ENCODE data around the gene GLRA3. TPM values are rescaled to one million over a fixed set of nuclear protein-coding genes. Genes with fewer than 3 reads are reported as not detected.

The GLRA3 gene
- total RNA-seq, 4 donors from 2014 or later: not detected

DNA sequence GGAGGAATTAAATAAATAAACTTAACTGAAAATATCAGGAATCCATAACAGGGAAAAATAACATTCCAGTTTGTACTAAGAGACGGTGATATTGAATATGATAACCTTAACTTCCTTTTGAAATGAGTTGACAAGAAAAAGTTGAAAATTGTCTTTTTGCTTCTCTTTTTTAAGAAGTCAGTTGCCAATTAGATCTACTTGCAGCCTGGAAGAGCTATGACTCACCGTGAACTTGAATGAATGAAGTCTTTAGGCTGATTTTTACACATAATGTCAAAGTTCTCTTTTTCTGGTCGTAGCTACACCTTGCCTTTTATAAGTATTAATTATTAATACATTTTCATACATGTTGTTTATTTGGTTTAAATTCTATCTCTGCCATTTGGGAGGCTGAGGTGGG is 212.4 kb downstream of the GLRA3 start:
- ATAC-seq (no peak), DNase-seq (no peak)
- in situ Hi-C loops (cut with MboI; ENCODE audit: low sequenced_read_pairs in 4 of 4) (no loop called here), intact Hi-C loops (cut with DNase I; ENCODE audit: low total_unique reads) (no loop called here)
- no peaks in the 10 kb centered on the region for H3K27me3 ChIP-seq
- no peak overlapping the region for H3K4me3 ChIP-seq
- no peaks in the 10 kb centered on the region for H3K9me3 ChIP-seq
- H3K4me1 ChIP-seq: no peaks in the 10 kb centered on the region
- H3K36me3 ChIP-seq: no peaks in the 10 kb centered on the region
- H3K27ac ChIP-seq: no peak overlapping the region
- TF ChIP-seq POLR2A (IDR thresholded peaks at IDR 0.05): no peak
- TF ChIP-seq, protein P1, sequence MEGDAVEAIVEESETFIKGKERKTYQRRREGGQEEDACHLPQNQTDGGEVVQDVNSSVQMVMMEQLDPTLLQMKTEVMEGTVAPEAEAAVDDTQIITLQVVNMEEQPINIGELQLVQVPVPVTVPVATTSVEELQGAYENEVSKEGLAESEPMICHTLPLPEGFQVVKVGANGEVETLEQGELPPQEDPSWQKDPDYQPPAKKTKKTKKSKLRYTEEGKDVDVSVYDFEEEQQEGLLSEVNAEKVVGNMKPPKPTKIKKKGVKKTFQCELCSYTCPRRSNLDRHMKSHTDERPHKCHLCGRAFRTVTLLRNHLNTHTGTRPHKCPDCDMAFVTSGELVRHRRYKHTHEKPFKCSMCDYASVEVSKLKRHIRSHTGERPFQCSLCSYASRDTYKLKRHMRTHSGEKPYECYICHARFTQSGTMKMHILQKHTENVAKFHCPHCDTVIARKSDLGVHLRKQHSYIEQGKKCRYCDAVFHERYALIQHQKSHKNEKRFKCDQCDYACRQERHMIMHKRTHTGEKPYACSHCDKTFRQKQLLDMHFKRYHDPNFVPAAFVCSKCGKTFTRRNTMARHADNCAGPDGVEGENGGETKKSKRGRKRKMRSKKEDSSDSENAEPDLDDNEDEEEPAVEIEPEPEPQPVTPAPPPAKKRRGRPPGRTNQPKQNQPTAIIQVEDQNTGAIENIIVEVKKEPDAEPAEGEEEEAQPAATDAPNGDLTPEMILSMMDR (IDR thresholded peaks at IDR 0.05 in 4 of 5, conservative IDR thresholded peaks at IDR 0.05 in 1 of 5): no peak

DNA sequence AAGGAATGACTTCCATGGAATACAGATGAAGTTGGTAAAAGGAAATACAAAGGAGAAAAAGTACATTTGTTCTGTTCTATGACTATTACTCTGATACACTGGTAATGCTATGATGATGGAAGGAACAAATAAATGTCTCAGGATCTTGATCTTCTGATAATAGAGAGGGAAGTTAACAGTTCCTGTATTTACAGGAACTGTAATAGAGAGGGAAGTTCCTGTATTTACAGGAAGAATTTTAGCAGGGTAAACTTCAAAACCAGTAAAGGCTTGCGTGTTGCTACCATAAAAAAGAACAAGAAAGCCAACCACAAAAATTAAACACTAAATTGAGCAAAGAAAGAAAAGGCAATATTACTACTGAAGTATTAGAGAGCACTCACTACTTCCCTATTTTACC is 215.1 kb downstream of the GLRA3 start:
- H3K4me3 ChIP-seq: no peak overlapping the region
- intact Hi-C loops (cut with DNase I; ENCODE audit: low total_unique reads): no loop called here
- DNase-seq (no peak), ATAC-seq (no peak)
- H3K4me1 ChIP-seq: no peaks in the 10 kb centered on the region
- H3K27ac ChIP-seq: no peak overlapping the region
- no peak for TF ChIP-seq POLR2A (IDR thresholded peaks at IDR 0.05)
- TF ChIP-seq, protein P1 (IDR thresholded peaks at IDR 0.05 in 4 of 5, conservative IDR thresholded peaks at IDR 0.05 in 1 of 5): no peak
- no peaks in the 10 kb centered on the region for H3K36me3 ChIP-seq
- H3K9me3 ChIP-seq: no peaks in the 10 kb centered on the region
- H3K27me3 ChIP-seq: no peaks in the 10 kb centered on the region
- in situ Hi-C loops (cut with MboI; ENCODE audit: low sequenced_read_pairs in 4 of 4): no loop called here

DNA sequence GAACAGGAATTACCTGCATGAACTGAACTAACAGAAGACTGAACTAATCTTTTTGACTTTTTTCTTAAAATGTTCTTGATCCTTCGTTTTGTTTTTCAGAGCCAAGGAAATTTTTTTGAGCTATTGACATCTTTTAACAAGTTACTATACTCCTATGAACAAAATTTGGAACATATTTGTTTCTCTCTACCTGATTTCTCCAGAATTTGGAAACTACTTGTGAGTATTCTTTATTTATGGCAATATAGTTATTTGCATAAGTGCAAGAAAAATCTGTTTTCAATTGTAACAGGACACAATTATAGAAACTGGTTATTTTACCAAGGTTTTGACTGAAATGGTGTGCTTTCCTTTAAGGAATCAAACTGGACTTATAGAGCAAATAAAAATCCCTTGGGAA is 217.3 kb downstream of the GLRA3 start:
- TF ChIP-seq POLR2A (IDR thresholded peaks at IDR 0.05): no peak
- TF ChIP-seq, protein P1 (IDR thresholded peaks at IDR 0.05 in 4 of 5, conservative IDR thresholded peaks at IDR 0.05 in 1 of 5): no peak
- H3K4me1 ChIP-seq: no peaks in the 10 kb centered on the region
- intact Hi-C loops (cut with DNase I; ENCODE audit: low total_unique reads): no loop called here

DNA sequence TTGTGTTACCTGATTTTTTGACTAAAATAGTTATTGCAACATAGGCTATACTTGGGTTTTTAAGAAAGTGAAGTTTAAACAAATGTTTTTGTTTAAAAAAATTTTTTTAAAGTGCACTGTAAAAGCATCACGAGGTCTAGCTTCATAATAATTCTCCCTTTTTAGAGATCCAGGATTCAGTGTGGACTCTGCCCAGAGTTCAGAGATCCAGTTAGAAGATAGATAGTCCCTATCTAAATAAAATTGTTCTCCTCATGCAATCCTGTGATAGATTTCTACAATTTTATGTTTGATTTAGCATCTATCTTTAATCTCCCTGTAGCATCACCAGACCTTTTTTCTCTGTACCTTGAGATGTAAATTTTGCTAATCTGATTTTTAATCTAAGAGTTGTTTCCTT is 221.3 kb downstream of the GLRA3 start:
- in situ Hi-C loops (cut with MboI; ENCODE audit: low sequenced_read_pairs in 4 of 4) (no loop called here), intact Hi-C loops (cut with DNase I; ENCODE audit: low total_unique reads) (no loop called here)
- Histone ChIP-seq H3K4me1 (no peaks in the 10 kb centered on the region), H3K36me3 (no peaks in the 10 kb centered on the region), H3K4me3 (no peak overlapping the region), H3K9me3 (no peaks in the 10 kb centered on the region), H3K27me3 (no peaks in the 10 kb centered on the region), H3K27ac (no peak overlapping the region)
- DNase-seq (no peak), ATAC-seq (no peak)
- TF ChIP-seq, protein P1 (IDR thresholded peaks at IDR 0.05 in 4 of 5, conservative IDR thresholded peaks at IDR 0.05 in 1 of 5): no peak
- TF ChIP-seq POLR2A (IDR thresholded peaks at IDR 0.05): no peak

More for the DNA sequence above, 217.3 kb downstream of the GLRA3 start:
- Histone ChIP-seq H3K27ac (no peak overlapping the region), H3K27me3 (no peaks in the 10 kb centered on the region), H3K4me3 (no peak overlapping the region), H3K9me3 (no peaks in the 10 kb centered on the region), H3K36me3 (no peaks in the 10 kb centered on the region)
- in situ Hi-C loops (cut with MboI; ENCODE audit: low sequenced_read_pairs in 4 of 4): no loop called here
- DNase-seq (no peak), ATAC-seq (no peak)

DNA sequence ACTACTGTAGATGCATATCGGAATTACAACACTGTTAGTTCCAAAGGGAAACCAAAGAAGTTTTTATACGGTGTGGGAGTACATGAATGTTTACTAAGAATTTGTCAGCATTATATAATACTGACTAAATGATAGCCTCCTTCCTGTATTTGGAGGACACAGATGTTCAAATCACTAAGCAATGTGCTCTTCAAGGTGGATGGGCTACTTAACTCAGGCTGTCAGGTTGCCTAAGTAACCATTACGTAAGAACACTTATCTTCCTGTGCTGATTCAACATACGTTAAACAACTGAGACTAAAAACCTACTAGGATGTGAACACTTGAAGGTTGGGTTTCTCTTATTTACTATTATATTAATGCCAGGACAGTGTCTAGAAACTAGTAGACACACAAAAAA is 224.8 kb downstream of the GLRA3 start:
- Histone ChIP-seq H3K4me3 (no peak overlapping the region), H3K9me3 (no peaks in the 10 kb centered on the region), H3K27ac (no peak overlapping the region), H3K36me3 (no peaks in the 10 kb centered on the region), H3K4me1 (no peaks in the 10 kb centered on the region), H3K27me3 (no peaks in the 10 kb centered on the region)
- ATAC-seq: no peak
- in situ Hi-C loops (cut with MboI; ENCODE audit: low sequenced_read_pairs in 4 of 4): no loop called here
- no peak for DNase-seq
- TF ChIP-seq, protein P1 (IDR thresholded peaks at IDR 0.05 in 4 of 5, conservative IDR thresholded peaks at IDR 0.05 in 1 of 5): no peak
- no peak for TF ChIP-seq POLR2A (IDR thresholded peaks at IDR 0.05)
- intact Hi-C loops (cut with DNase I; ENCODE audit: low total_unique reads): no loop called here
